Measurements from ENCODE around the gene PAQR9. TPM values are rescaled to one million over a fixed set of nuclear protein-coding genes. Genes with fewer than 3 reads are reported as not detected.

PAQR9 gene
- total RNA-seq, 1 donor from 2014 or later, result 19.1 TPM

DNA sequence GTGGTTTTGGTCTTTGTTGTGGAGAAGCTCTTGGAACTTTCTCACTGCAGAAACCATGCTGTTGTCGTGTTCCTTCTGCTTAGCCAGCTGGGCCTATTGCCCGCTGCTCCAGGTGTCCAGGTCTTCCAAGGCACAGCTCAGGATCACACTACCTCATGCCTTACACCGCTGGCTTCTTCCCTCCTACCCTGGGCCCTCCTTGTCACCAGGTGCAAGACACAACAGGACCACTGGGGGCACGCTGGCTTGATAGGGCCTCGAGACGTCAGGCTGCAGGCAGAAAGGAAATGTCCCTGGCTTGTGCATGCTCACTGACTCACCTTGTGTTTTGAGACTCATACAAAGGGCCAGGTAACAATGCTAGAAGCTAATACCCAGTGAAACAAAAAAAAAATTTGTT lies 32.3 kb downstream of the PAQR9 start:
- no peak for ATAC-seq
- DNase-seq, result no peak
- intact Hi-C loops (cut with micrococcal nuclease), result no loop called here

DNA sequence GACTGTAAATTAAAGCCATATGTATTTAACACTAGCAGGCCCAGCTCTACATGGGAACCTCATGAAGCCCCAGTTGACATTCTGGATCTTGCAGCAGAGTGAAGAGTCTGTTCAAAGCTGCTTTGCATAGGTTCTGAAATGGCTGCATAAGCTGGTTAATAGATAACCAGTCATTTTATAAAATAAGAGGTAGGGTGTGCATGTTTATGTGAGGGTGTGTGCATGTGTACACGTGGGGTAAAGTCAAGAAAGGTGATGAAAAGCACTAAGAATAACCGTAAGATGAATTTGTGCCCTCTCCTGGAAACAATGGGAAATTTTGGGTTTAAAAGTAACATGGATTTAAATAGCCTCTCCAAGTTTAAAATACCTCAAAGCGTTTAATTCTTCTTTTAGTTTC lies 33.0 kb downstream of the PAQR9 start:
- ATAC-seq (no peak), DNase-seq (no peak)
- intact Hi-C loops (cut with micrococcal nuclease), result no loop called here

DNA sequence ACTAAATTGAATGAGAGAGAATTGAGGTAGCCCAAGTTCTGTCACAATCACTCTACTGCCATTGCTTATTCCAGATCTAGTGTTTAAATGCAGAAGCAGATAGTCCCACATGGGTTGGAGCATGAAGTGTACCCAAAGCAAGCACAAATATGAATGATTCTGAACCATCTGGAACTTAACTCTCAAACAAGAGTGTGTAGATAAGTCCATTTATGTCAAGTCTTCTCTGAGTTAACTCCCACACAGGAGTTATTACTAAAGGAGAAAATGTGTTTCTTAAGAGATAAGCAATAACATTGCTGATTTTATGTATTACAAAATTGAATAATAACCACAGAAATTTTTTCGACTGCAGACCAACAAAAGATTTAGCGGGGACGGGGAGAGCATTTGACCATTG lies 33.6 kb downstream of the PAQR9 start:
- DNase-seq, result no peak
- intact Hi-C loops (cut with micrococcal nuclease), result no loop called here
- no peak for ATAC-seq

GRCh38 chr3:142929109-142929508 lies 34.4 kb downstream of the PAQR9 start:
- peak; percentile 67 for ATAC-seq
- intact Hi-C loops (cut with micrococcal nuclease), result no loop called here
- DNase-seq, result peak; percentile 45

GRCh38 chr3:142926368-142926944 lies 37.0 kb downstream of the PAQR9 start:
- ATAC-seq (no peak), DNase-seq (no peak)
- intact Hi-C loops (cut with micrococcal nuclease), result no loop called here

DNA sequence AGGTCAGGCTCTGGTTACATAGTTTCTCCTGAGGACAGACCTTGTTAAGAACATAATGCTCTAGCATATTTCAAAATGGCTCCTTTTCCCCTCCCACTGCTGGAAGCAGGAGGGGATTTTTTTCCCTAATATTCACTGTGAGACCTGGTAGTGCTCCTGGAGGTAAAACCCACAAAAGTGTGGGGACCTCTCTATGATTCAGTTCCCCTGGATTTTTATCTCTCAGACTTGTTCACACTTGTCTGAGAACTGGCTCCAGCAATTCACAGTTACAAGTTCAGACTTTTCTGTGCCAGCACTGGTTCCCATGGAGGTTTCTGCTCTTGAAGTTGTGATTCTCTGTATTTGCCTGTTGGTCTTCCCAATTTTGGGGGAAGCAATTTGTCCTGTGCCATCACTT lies 38.3 kb downstream of the PAQR9 start:
- intact Hi-C loops (cut with micrococcal nuclease), result no loop called here
- DNase-seq, result no peak
- ATAC-seq, result no peak

DNA sequence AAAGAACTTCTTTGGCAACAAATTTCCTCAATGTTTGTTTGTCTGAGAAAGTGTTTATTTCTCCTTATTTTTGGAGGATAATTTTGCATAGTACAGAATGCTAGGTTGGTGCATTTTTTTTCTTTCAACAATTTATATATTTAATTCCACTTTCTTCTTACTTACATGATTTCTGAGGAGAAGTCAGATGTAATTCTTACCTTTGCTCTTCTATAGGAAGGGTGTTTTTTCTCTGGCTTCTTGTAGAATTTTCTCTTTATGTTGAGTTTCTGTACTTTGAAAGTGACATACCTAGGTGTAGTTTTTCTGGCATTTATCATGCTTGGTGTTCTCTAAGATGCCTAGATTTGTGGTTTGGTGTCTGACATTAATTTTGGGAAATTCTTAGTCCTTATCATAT lies 39.8 kb downstream of the PAQR9 start:
- DNase-seq (no peak), ATAC-seq (no peak)
- intact Hi-C loops (cut with micrococcal nuclease), result no loop called here

DNA sequence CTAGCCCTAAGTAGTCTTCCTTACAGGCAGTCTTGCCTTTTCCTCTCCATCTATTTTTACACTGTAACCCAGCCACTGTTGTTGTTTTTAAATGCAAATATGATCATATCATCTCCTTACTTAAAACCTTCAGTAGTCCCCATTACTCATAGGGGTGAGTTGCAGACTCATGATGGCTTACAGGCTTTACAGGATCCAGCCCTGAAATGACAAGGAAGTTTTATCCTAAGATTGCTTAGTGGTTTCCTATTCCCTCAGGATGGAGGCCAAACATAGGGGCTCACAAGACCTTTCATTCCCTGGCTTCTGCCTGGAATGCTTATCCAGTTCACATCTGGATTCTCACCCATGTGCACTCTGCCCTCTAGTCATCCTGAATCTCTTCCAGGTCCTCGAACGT lies 46.9 kb downstream of the PAQR9 start:
- DNase-seq, result no peak
- no peak for ATAC-seq
- intact Hi-C loops (cut with micrococcal nuclease), result no loop called here

DNA sequence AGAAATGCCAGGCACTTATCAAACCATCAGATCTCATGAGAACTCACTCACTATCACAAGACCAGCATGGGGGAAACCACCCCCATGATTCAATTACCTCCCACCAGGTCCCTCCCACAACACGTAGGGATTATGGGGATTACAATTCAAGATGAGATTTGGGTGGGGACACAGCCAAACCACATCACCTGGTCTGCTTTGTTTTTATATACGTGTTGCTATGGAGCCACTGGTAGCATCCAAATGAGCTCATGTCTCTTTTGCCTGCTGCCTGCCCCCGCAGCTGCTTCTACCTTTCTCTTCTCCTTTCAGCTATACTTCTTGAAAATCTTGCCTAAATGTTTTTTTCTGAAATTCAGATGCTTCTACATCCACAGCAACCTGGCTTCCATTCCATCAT lies 47.8 kb downstream of the PAQR9 start:
- DNase-seq (no peak), ATAC-seq (no peak)
- intact Hi-C loops (cut with micrococcal nuclease), result no loop called here

DNA sequence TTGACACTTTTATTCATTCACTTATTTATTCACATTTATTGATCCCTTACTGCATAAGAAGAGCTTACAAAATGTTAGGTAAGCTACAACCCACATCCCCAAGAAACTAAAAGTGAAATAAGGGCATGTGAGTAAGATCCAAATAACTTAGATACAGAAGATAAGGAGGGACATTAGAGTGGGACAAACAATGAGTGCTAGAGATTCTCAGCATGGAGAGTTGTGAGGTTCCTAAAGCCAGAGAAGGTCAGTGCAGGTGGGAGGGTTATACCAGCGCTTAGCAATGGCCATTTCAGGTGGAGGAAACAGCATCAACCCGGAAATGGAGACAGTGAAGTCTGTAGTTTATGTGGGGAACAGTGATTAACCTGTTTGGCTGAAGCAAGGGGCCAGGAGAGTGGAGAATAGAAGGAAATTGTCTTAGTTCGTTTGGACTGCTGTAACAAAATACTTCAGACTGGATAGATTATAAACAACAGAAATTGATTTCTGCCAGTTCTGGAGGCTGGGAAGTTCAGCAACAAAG lies 49.1 kb downstream of the PAQR9 start:
- no peak for ATAC-seq
- no peak for DNase-seq
- intact Hi-C loops (cut with micrococcal nuclease), result no loop called here

DNA sequence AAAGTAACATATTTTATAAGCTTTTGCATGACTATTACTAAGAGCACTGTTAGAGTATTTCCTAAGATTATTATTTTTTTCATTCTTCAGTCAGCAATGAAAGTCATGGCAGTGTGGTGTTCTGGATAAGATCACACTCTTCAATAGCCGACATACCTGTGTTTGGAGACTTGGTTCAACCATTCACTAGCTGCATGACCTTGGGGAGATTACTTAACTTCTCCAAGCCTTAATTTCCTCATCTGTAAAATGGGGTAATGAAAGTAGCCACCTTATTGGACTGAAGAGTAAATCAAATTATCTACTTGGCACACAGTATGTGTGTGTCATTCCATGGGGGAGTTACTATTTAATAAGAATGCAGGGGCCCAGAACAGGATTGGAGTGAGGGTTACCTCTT lies 50.0 kb downstream of the PAQR9 start:
- no peak for DNase-seq
- ATAC-seq, result no peak
- intact Hi-C loops (cut with micrococcal nuclease), result no loop called here

DNA sequence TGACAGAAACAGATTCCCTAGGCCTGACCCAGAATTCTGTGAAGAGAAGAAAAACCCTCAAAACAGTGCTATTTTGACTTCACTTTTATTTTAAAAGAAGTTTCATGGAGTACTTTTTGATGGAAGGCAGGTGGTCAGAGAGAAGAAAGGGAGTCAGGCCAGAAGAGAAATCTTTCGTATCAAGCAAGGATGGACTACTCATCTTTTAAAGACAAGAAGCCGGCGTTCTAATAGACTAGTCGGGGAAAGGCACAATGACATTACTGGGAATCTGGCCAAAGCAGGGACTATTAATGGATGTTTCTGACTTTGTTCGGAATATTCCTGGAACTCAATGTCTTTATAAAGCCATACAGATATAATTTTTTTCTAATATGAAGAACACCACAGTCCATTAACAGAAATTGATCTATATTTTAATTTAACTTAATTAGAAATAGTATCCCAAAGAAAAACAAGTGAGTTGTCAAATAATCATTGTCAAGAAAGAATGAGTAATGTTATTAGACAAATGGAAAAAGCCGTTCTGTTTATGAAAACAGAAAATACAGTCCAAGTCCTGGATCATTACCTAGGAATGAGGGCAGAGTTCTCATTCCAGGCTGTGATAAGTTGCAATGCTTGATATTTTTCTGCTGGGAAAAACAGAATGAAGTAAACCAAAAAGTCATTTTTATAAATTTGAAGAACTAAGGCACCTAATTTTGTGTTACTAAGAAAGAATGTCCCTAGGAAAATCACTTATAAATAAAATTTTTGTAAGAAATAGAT lies 50.9 kb downstream of the PAQR9 start:
- ATAC-seq, result peak; percentile 59
- intact Hi-C loops (cut with micrococcal nuclease), result no loop called here
- DNase-seq, result no peak

Other genes starting within 250 kb of the PAQR9 start
- gene TRPC1, start 239.6 kb downstream of the PAQR9 start, total RNA-seq, result 8.0 TPM
- gene PCOLCE2, start 74.6 kb downstream of the PAQR9 start, total RNA-seq, result 58.2 TPM
- 40.4 TPM for gene U2SURP, start 37.9 kb upstream of the PAQR9 start, total RNA-seq
- 1.7 TPM for gene CHST2, start 156.1 kb upstream of the PAQR9 start, total RNA-seq

Measured in left ventricle myocardium superior (tissue), 1 donor.